GM19193 (cell line): ENCODE data around the gene GLG1.
"Not testable (repeated sequence)": the region's sequence is repeated elsewhere in the genome, so short reads cannot be mapped to it uniquely, and the experiment has no call there.

ENCODE experiments used
- POLR2A ChIP-seq: IDR thresholded peaks from 4 replicates; pipeline ENCODE4 v1.6.1; 2011; ENCODE audit not compliant: insufficient read depth, insufficient read length; ENCODE audit errors: extremely low read depth

The GLG1 gene

GRCh38 chr16:74449470-74449869, 157.4 kb downstream of the GLG1 start:
- no peak for TF ChIP-seq POLR2A

- TF ChIP-seq POLR2A, result no peak
Observed at GRCh38 chr16:74448990-74449389, 157.9 kb downstream of the GLG1 start.

- no peak for TF ChIP-seq POLR2A
Observed at GRCh38 chr16:74447578-74447977, 159.3 kb downstream of the GLG1 start.

GRCh38 chr16:74446866-74447265, 160.0 kb downstream of the GLG1 start:
- TF ChIP-seq POLR2A, result no peak

GRCh38 chr16:74439685-74440084, 167.2 kb downstream of the GLG1 start:
- TF ChIP-seq POLR2A, result no peak

GRCh38 chr16:74438492-74438979, 168.4 kb downstream of the GLG1 start:
- TF ChIP-seq POLR2A, result no peak

GRCh38 chr16:74431516-74431915, 175.4 kb downstream of the GLG1 start:
- TF ChIP-seq POLR2A, result no peak

- TF ChIP-seq POLR2A, result not testable (repeated sequence)
Observed at GRCh38 chr16:74420612-74421481, 186.1 kb downstream of the GLG1 start, which contains the start of gene CLEC18B. Gene CLEC18B, minus strand, starts transcription at chr16:74421478. Its CDS starts 208 bp downstream, at chr16:74421270.
